ENCODE measurements around the gene GAL3ST2. TPM values are rescaled to one million over a fixed set of nuclear protein-coding genes. Genes with fewer than 3 reads are reported as not detected.
"Not testable (repeated sequence)": the region's sequence is repeated elsewhere in the genome, so short reads cannot be mapped to it uniquely, and the experiment has no call there.

Gene GAL3ST2
- total RNA-seq, 2 experiments from 2014 or later = not detected

GRCh38 chr2:241772063-241772499 is 4.5 kb upstream of the GAL3ST2 start:
- H3K9me3 Mint-ChIP-seq = no peaks in the 10 kb centered on the region
- DNase-seq = peak; percentile 63
- no peak overlapping the region for H3K4me3 Mint-ChIP-seq
- CTCF ChIA-PET = interaction anchor here (3.0 kb wide), 1 partner anchor 107 kb away, joined by 12 read pairs; no protein-coding TSS in a partner anchor
- peaks cover 13% of the 10 kb centered on the region for H3K4me1 Mint-ChIP-seq (ENCODE audit: low read depth)
- H3K27ac Mint-ChIP-seq = peak overlapping the region; percentile 47
- H3K36me3 Mint-ChIP-seq (ENCODE audit: low read depth) = no peaks in the 10 kb centered on the region
- intact Hi-C loops (cut with micrococcal nuclease) = no loop called here
- H3K27me3 Mint-ChIP-seq (ENCODE audit: low read depth) = no peaks in the 10 kb centered on the region

GRCh38 chr2:241773511-241774418 is 2.9 kb upstream of the GAL3ST2 start:
- peaks cover 3% of the 10 kb centered on the region for H3K27me3 Mint-ChIP-seq (ENCODE audit: low read depth)
- no peak overlapping the region for H3K27ac Mint-ChIP-seq
- H3K4me1 Mint-ChIP-seq (ENCODE audit: low read depth) = peaks cover 13% of the 10 kb centered on the region
- intact Hi-C loops (cut with micrococcal nuclease) = no loop called here
- H3K9me3 Mint-ChIP-seq = no peaks in the 10 kb centered on the region
- no peaks in the 10 kb centered on the region for H3K36me3 Mint-ChIP-seq (ENCODE audit: low read depth)
- H3K4me3 Mint-ChIP-seq = no peak overlapping the region
- DNase-seq = no peak
- CTCF ChIA-PET = interaction anchor here (3.0 kb wide), 1 partner anchor 105 kb away, joined by 12 read pairs; no protein-coding TSS in a partner anchor

GRCh38 chr2:241774419-241775222 is 2.0 kb upstream of the GAL3ST2 start:
- CTCF ChIA-PET = no interaction called here

GRCh38 chr2:241775223-241776177 is 1.1 kb upstream of the GAL3ST2 start:
- peaks cover 2% of the 10 kb centered on the region for H3K9me3 Mint-ChIP-seq
- CTCF ChIA-PET = no interaction called here
- H3K4me3 Mint-ChIP-seq = no peak overlapping the region
- H3K27me3 Mint-ChIP-seq (ENCODE audit: low read depth) = peaks cover 3% of the 10 kb centered on the region
- intact Hi-C loops (cut with micrococcal nuclease) = no loop called here
- no peaks in the 10 kb centered on the region for H3K36me3 Mint-ChIP-seq (ENCODE audit: low read depth)
- DNase-seq = no peak
- H3K4me1 Mint-ChIP-seq (ENCODE audit: low read depth) = peaks cover 13% of the 10 kb centered on the region
- H3K27ac Mint-ChIP-seq = no peak overlapping the region

More at GRCh38 chr2:241774419-241775222, 2.0 kb upstream of the GAL3ST2 start:
- no peaks in the 10 kb centered on the region for H3K36me3 Mint-ChIP-seq (ENCODE audit: low read depth)
- H3K27me3 Mint-ChIP-seq (ENCODE audit: low read depth) = peaks cover 3% of the 10 kb centered on the region
- H3K4me3 Mint-ChIP-seq = no peak overlapping the region
- H3K9me3 Mint-ChIP-seq = no peaks in the 10 kb centered on the region
- no peak overlapping the region for H3K27ac Mint-ChIP-seq
- intact Hi-C loops (cut with micrococcal nuclease) = no loop called here
- peaks cover 13% of the 10 kb centered on the region for H3K4me1 Mint-ChIP-seq (ENCODE audit: low read depth)
- no peak for DNase-seq

- CTCF ChIA-PET = no interaction called here
- no peak for DNase-seq
- Mint-ChIP-seq H3K4me1 (ENCODE audit: low read depth) (peaks cover 8% of the 10 kb centered on the region), H3K9me3 (peaks cover 8% of the 10 kb centered on the region), H3K36me3 (ENCODE audit: low read depth) (peaks cover 2% of the 10 kb centered on the region), H3K27ac (no peak overlapping the region), H3K27me3 (ENCODE audit: low read depth) (peaks cover 3% of the 10 kb centered on the region), H3K4me3 (no peak overlapping the region)
- intact Hi-C loops (cut with micrococcal nuclease) = no loop called here
Measured at GRCh38 chr2:241777170-241777685, 606 bp downstream of the GAL3ST2 start.

- H3K36me3 Mint-ChIP-seq (ENCODE audit: low read depth) = peaks cover 2% of the 10 kb centered on the region
- H3K4me1 Mint-ChIP-seq (ENCODE audit: low read depth) = peaks cover 1% of the 10 kb centered on the region
- peaks cover 8% of the 10 kb centered on the region for H3K9me3 Mint-ChIP-seq
- H3K4me3 Mint-ChIP-seq = no peak overlapping the region
- intact Hi-C loops (cut with micrococcal nuclease) = no loop called here
- peaks cover 3% of the 10 kb centered on the region for H3K27me3 Mint-ChIP-seq (ENCODE audit: low read depth)
- DNase-seq = no peak
- CTCF ChIA-PET = interaction anchor here (1.1 kb wide), 1 partner anchor 101 kb away, joined by 3 read pairs; no protein-coding TSS in a partner anchor
- no peak overlapping the region for H3K27ac Mint-ChIP-seq
Measured at GRCh38 chr2:241777686-241778627, 1.3 kb downstream of the GAL3ST2 start.

GRCh38 chr2:241780939-241781569 is 4.4 kb downstream of the GAL3ST2 start:
- H3K9me3 Mint-ChIP-seq = peaks cover 8% of the 10 kb centered on the region
- CTCF ChIA-PET = no interaction called here
- H3K27ac Mint-ChIP-seq = no peak overlapping the region
- peaks cover 2% of the 10 kb centered on the region for H3K36me3 Mint-ChIP-seq (ENCODE audit: low read depth)
- peaks cover 4% of the 10 kb centered on the region for H3K27me3 Mint-ChIP-seq (ENCODE audit: low read depth)
- H3K4me3 Mint-ChIP-seq = no peak overlapping the region
- DNase-seq = no peak
- intact Hi-C loops (cut with micrococcal nuclease) = no loop called here
- H3K4me1 Mint-ChIP-seq (ENCODE audit: low read depth) = no peaks in the 10 kb centered on the region

GRCh38 chr2:241782053-241782452 is 5.4 kb downstream of the GAL3ST2 start:
- H3K36me3 Mint-ChIP-seq (ENCODE audit: low read depth); H3K27me3 Mint-ChIP-seq (ENCODE audit: low read depth); H3K9me3 Mint-ChIP-seq; CTCF ChIA-PET; intact Hi-C loops (cut with micrococcal nuclease); DNase-seq; H3K4me1 Mint-ChIP-seq (ENCODE audit: low read depth); H3K27ac Mint-ChIP-seq; H3K4me3 Mint-ChIP-seq: not testable (repeated sequence)

GRCh38 chr2:241788135-241788534 is 11.5 kb downstream of the GAL3ST2 start:
- peaks cover 25% of the 10 kb centered on the region for H3K9me3 Mint-ChIP-seq
- peaks cover 7% of the 10 kb centered on the region for H3K27me3 Mint-ChIP-seq (ENCODE audit: low read depth)
- DNase-seq = no peak
- H3K4me1 Mint-ChIP-seq (ENCODE audit: low read depth) = peaks cover 21% of the 10 kb centered on the region
- H3K27ac Mint-ChIP-seq = peak overlapping the region; percentile 21
- H3K4me3 Mint-ChIP-seq = no peak overlapping the region
- CTCF ChIA-PET = interaction anchor here (0.6 kb wide), 1 partner anchor 62 kb away, joined by 3 read pairs; no protein-coding TSS in a partner anchor
- intact Hi-C loops (cut with micrococcal nuclease) = loop anchor here (1.0 to 2.0 kb wide), 2 partner anchors 71 to 79 kb away; no protein-coding TSS in a partner anchor
- H3K36me3 Mint-ChIP-seq (ENCODE audit: low read depth) = peaks cover 10% of the 10 kb centered on the region

GRCh38 chr2:241788572-241788971 is 11.9 kb downstream of the GAL3ST2 start:
- peaks cover 25% of the 10 kb centered on the region for H3K9me3 Mint-ChIP-seq
- peak overlapping the region; percentile 21 for H3K27ac Mint-ChIP-seq
- H3K4me3 Mint-ChIP-seq = no peak overlapping the region
- H3K36me3 Mint-ChIP-seq (ENCODE audit: low read depth) = peaks cover 10% of the 10 kb centered on the region
- H3K27me3 Mint-ChIP-seq (ENCODE audit: low read depth) = peaks cover 7% of the 10 kb centered on the region
- peaks cover 21% of the 10 kb centered on the region for H3K4me1 Mint-ChIP-seq (ENCODE audit: low read depth)
- intact Hi-C loops (cut with micrococcal nuclease) = loop anchor here (1.0 to 2.0 kb wide), 2 partner anchors 71 to 78 kb away; no protein-coding TSS in a partner anchor
- CTCF ChIA-PET = interaction anchor here (2.1 kb wide), 1 partner anchor 90 kb away, joined by 7 read pairs; no protein-coding TSS in a partner anchor
- DNase-seq = peak; percentile 75

All from activated naive CD4-positive, alpha-beta T cell treated with anti-CD3 and anti-CD28 coated beads for 36 hours (primary cell).